ENCODE results near the gene C17orf50.

Gene C17orf50

GRCh38 chr17:35804658-35805192 lies 44.0 kb downstream of the C17orf50 start:
- H3K4me3 ChIP-seq (ENCODE audit: low read depth, low read length): no peak overlapping the region
- TF ChIP-seq CTCF (IDR thresholded peaks at IDR 0.05; ENCODE audit: low read depth, low read length): peak; percentile 93

GRCh38 chr17:35807371-35808144 lies 46.9 kb downstream of the C17orf50 start:
- H3K4me3 ChIP-seq (ENCODE audit: low read depth, low read length): no peak overlapping the region
- TF ChIP-seq CTCF (IDR thresholded peaks at IDR 0.05; ENCODE audit: low read depth, low read length): no peak

GRCh38 chr17:35808240-35808961 lies 47.7 kb downstream of the C17orf50 start:
- TF ChIP-seq CTCF (IDR thresholded peaks at IDR 0.05; ENCODE audit: low read depth, low read length): no peak
- peak overlapping the region; percentile 68 for H3K4me3 ChIP-seq (ENCODE audit: low read depth, low read length)

GRCh38 chr17:35808962-35809854 lies 48.5 kb downstream of the C17orf50 start, which contains the start of gene TAF15:
Gene TAF15 (plus strand): TSS chr17:35809484. CDS start chr17:35809570, 86 bp downstream.
- peak within 1 kb of the TSS; percentile 68 for H3K4me3 ChIP-seq (ENCODE audit: low read depth, low read length)
- TF ChIP-seq CTCF (IDR thresholded peaks at IDR 0.05; ENCODE audit: low read depth, low read length): peak; percentile 80

GRCh38 chr17:35809855-35810461 lies 49.3 kb downstream of the C17orf50 start:
- no peak for TF ChIP-seq CTCF (IDR thresholded peaks at IDR 0.05; ENCODE audit: low read depth, low read length)

GRCh38 chr17:35811759-35812158 lies 51.1 kb downstream of the C17orf50 start:
- no peak for TF ChIP-seq CTCF (IDR thresholded peaks at IDR 0.05; ENCODE audit: low read depth, low read length)
- H3K4me3 ChIP-seq (ENCODE audit: low read depth, low read length): no peak overlapping the region

More at GRCh38 chr17:35809855-35810461, 49.3 kb downstream of the C17orf50 start:
- H3K4me3 ChIP-seq (ENCODE audit: low read depth, low read length): peak overlapping the region; percentile 68
